ENCODE results near the gene SCLY.

- TF ChIP-seq CTCF (IDR thresholded peaks at IDR 0.05 in 8 of 11, conservative IDR thresholded peaks at IDR 0.05 in 3 of 11) (no peak), POLR2A (IDR thresholded peaks at IDR 0.05) (no peak)
These were observed 41.4 kb downstream of the SCLY start for GRCh38 chr2:238101891-238102841.

Data from spleen (tissue), 7 donors.